GM19240 (cell line): Measurements from ENCODE around the gene DENND5A.
"Not testable (repeated sequence)": the region's sequence is repeated elsewhere in the genome, so short reads cannot be mapped to it uniquely, and the experiment has no call there.

Source experiments
- DNase-seq: peaks from one replicate; pipeline ENCODE4 v3.0.0; 2011; ENCODE audit warnings: low spot score; ENCODE audit not compliant: insufficient read length

Gene DENND5A

GRCh38 chr11:9211322-9211721 lies 53.8 kb downstream of the DENND5A start:
- DNase-seq: no peak

- no peak for DNase-seq
Observed at GRCh38 chr11:9210922-9211320, 54.2 kb downstream of the DENND5A start.

- no peak for DNase-seq
Observed at GRCh38 chr11:9210224-9210921, 54.8 kb downstream of the DENND5A start.

GRCh38 chr11:9209604-9210003 lies 55.5 kb downstream of the DENND5A start:
- not testable (repeated sequence) for DNase-seq

- no peak for DNase-seq
Observed at GRCh38 chr11:9208726-9209501, 56.2 kb downstream of the DENND5A start.

GRCh38 chr11:9207229-9207628 lies 57.9 kb downstream of the DENND5A start:
- no peak for DNase-seq

- DNase-seq: no peak
Observed at GRCh38 chr11:9206496-9206895, 58.7 kb downstream of the DENND5A start.

GRCh38 chr11:9203691-9204311 lies 61.3 kb downstream of the DENND5A start:
- DNase-seq: no peak

- no peak for DNase-seq
Observed at GRCh38 chr11:9201372-9202162, 63.6 kb downstream of the DENND5A start.

GRCh38 chr11:9200471-9200870 lies 64.7 kb downstream of the DENND5A start:
- DNase-seq: no peak

GRCh38 chr11:9193316-9193715 lies 71.8 kb downstream of the DENND5A start:
- DNase-seq: no peak

- DNase-seq: no peak
Observed at GRCh38 chr11:9192561-9192960, 72.6 kb downstream of the DENND5A start.

GRCh38 chr11:9190326-9191016 lies 74.7 kb downstream of the DENND5A start:
- DNase-seq: not testable (repeated sequence)

GRCh38 chr11:9188860-9189259 lies 76.3 kb downstream of the DENND5A start:
- not testable (repeated sequence) for DNase-seq

GRCh38 chr11:9187616-9188015 lies 77.5 kb downstream of the DENND5A start:
- DNase-seq: no peak

GRCh38 chr11:9184516-9184915 lies 80.6 kb downstream of the DENND5A start:
- no peak for DNase-seq

GRCh38 chr11:9182180-9182871 lies 82.8 kb downstream of the DENND5A start:
- DNase-seq: no peak

GRCh38 chr11:9180784-9181183 lies 84.4 kb downstream of the DENND5A start:
- no peak for DNase-seq

- DNase-seq: no peak
Observed at GRCh38 chr11:9179141-9179540, 86.0 kb downstream of the DENND5A start.

- no peak for DNase-seq
Observed at GRCh38 chr11:9178716-9179115, 86.4 kb downstream of the DENND5A start.
